GM12878 (cell line): ENCODE measurements around the gene SETMAR. TPM values are rescaled to one million over a fixed set of nuclear protein-coding genes. Genes with fewer than 3 reads are reported as not detected.
A peak's percentile ranks its signal among the peaks of the same experiment; 100 is the strongest.

Experiments used
- CBFB ChIP-seq: IDR thresholded peaks from 2 replicates; pipeline ENCODE4 v1.6.1; 2016; ENCODE audit warnings: antibody characterized with exemption, low read depth
- LARP7 ChIP-seq: fragments of 450-650 bp; IDR thresholded peaks from 2 replicates; pipeline ENCODE4 v1.6.1; 2017; ENCODE audit warnings: mild to moderate bottlenecking
- POLR2AphosphoS2 ChIP-seq: IDR thresholded peaks from 2 replicates; pipeline ENCODE4 v1.6.1; 2011; ENCODE audit warnings: low read depth, mild to moderate bottlenecking, low read length, improper control_type of control experiment, moderate library complexity
- SP1 ChIP-seq: IDR thresholded peaks from one replicate; pipeline ENCODE4 v1.6.1; 2011; ENCODE audit warnings: low read depth, low read length
- TCF12 ChIP-seq: IDR thresholded peaks from 2 replicates; pipeline ENCODE4 v1.6.1; 2011; ENCODE audit warnings: low read depth, mild to moderate bottlenecking, low read length
- WRNIP1 ChIP-seq: IDR thresholded peaks from 2 replicates; pipeline ENCODE4 v1.6.1; 2011; ENCODE audit warnings: low read depth, low read length, improper control_type of control experiment, borderline replicate concordance
- YBX1 ChIP-seq: fragments of 450-650 bp; IDR thresholded peaks from 2 replicates; pipeline ENCODE4 v1.6.1; 2016; ENCODE audit warnings: antibody characterized with exemption
- ZSCAN29 ChIP-seq: fragments of 450-650 bp; IDR thresholded peaks from 2 replicates; pipeline ENCODE4 v1.6.1; 2017; ENCODE audit warnings: mild to moderate bottlenecking, moderate library complexity
- polyA plus RNA-seq, 11 experiments: library from polyadenylated mRNA; depleted of rRNA in 4 of 11; unstranded in 6 of 11; stranded (reverse) in 5 of 11; fragments of >200 nt; fragmentation: Nextera tagmentation in 4 of 11; fragmentation: Illumina TruSeq in 1 of 11; extraction: Ambion mirVana in 4 of 11; extraction: Trizol in 1 of 11; gene quantifications; 1 replicate in 1 of 11; 2 replicates in 10 of 11; pipeline versions ENCODE4 v1.2.1 to v1.2.3, GENCODE V29; 2011 to 2016; ENCODE audit warnings: inconsistent platforms in 2 of 11, missing spikeins in 2 of 11, low read depth in 1 of 11
- total RNA-seq, 4 experiments: library from RNA; depleted of rRNA in 3 of 4; stranded (reverse); fragments of >200 nt in 3 of 4; fragmentation: Illumina TruSeq in 1 of 4; extraction: Trizol in 1 of 4; gene quantifications; 2 replicates each; pipeline versions ENCODE4 v1.2.1 to v1.2.3, GENCODE V29; 2013 to 2021
- TF ChIP-seq, protein P1 (sequence below): fragments of 150-350 bp; IDR thresholded peaks from 2 replicates; pipeline ENCODE4 v1.6.1; 2014; ENCODE audit warnings: mild to moderate bottlenecking, low read depth, low read length
- TF ChIP-seq, protein P2 (sequence below): fragments of 450-650 bp; IDR thresholded peaks from 2 replicates; pipeline ENCODE4 v1.6.1; 2014; ENCODE audit warnings: mild to moderate bottlenecking
- TF ChIP-seq, protein P3 (sequence below): IDR thresholded peaks from 2 replicates; pipeline ENCODE4 v1.6.1; 2012; ENCODE audit warnings: improper control_type of control experiment, low read depth, low read length; ENCODE audit not compliant: insufficient replicate concordance
- TF ChIP-seq, protein P4 (sequence below): fragments of 450-650 bp; formaldehyde crosslinking; IDR thresholded peaks from 2 replicates; pipeline ENCODE4 v1.4.0; 2020; ENCODE audit warnings: mild to moderate bottlenecking, moderate library complexity
- TF ChIP-seq, protein P5 (sequence below): IDR thresholded peaks from 2 replicates; pipeline ENCODE4 v1.6.1; 2011; ENCODE audit warnings: borderline replicate concordance, low read depth, mild to moderate bottlenecking, moderate library complexity, low read length; ENCODE audit not compliant: insufficient read depth, poor library complexity, severe bottlenecking

Gene SETMAR
- total and polyA plus RNA-seq, 10 of the 15 experiments (the other 5 are each of a cell fraction or from before 2014, with no cell fraction given): 7.1 to 25.1 (median 20.3) TPM

DNA sequence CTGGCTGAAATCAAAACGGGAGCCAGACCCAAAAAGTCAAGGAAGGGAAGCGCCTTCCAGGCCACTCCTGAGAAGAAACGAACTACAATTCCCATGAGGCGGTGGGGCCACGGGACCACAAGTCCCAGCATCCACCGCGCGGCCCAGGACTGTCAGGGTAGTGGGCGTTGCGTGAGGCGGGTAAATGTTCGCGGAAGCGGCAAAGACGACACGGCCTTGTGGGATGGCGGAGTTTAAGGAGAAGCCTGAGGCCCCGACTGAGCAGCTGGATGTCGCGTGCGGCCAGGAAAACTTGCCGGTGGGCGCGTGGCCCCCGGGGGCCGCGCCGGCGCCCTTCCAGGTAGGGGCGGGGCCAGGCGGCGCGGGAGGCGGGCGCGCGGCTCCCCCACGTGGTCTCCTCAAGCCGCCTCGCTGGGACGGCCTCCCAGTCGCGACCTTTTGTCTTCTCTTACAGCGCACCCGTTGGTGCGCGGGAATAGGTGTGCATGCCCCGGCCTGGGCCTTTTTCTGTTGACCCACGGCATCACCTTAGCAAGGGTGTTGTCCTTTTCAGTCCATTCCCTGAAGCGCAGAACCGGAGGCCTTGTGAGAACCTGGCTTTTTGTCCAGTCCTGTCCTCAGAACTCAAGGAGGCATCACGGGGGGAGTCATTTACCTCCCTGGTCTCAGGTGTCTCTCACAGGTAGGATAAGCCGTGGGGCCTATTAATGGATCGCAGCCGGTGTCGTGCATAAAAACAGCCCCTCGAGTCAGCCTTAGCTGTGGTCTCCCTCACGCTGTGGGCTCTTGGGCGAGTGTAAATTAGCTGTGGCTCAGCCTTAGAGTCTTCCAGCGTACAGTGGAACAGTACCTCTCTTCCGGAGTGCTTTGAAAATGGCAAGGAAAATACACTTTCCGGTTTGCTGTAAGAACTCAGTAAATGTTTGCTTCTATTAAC, at the start of gene SETMAR (continued):
- TF ChIP-seq POLR2AphosphoS2 (peak; percentile 55; the same call in 1 of the 2 replicates), CBFB (peak; percentile 35; the same call in 1 of the 2 replicates), WRNIP1 (no peak), TCF12 (0 out of 2 replicates have a peak, but pooled peaks have one; percentile 53), YBX1 (no peak), SP1 (peak; percentile 59), ZSCAN29 (no peak), LARP7 (peak; percentile 82)
- TF ChIP-seq, protein P1, sequence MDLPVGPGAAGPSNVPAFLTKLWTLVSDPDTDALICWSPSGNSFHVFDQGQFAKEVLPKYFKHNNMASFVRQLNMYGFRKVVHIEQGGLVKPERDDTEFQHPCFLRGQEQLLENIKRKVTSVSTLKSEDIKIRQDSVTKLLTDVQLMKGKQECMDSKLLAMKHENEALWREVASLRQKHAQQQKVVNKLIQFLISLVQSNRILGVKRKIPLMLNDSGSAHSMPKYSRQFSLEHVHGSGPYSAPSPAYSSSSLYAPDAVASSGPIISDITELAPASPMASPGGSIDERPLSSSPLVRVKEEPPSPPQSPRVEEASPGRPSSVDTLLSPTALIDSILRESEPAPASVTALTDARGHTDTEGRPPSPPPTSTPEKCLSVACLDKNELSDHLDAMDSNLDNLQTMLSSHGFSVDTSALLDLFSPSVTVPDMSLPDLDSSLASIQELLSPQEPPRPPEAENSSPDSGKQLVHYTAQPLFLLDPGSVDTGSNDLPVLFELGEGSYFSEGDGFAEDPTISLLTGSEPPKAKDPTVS: no peak
- TF ChIP-seq, protein P2, sequence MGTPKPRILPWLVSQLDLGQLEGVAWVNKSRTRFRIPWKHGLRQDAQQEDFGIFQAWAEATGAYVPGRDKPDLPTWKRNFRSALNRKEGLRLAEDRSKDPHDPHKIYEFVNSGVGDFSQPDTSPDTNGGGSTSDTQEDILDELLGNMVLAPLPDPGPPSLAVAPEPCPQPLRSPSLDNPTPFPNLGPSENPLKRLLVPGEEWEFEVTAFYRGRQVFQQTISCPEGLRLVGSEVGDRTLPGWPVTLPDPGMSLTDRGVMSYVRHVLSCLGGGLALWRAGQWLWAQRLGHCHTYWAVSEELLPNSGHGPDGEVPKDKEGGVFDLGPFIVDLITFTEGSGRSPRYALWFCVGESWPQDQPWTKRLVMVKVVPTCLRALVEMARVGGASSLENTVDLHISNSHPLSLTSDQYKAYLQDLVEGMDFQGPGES: peak; percentile 10; the same call in 1 of the 2 replicates
- TF ChIP-seq, protein P3, sequence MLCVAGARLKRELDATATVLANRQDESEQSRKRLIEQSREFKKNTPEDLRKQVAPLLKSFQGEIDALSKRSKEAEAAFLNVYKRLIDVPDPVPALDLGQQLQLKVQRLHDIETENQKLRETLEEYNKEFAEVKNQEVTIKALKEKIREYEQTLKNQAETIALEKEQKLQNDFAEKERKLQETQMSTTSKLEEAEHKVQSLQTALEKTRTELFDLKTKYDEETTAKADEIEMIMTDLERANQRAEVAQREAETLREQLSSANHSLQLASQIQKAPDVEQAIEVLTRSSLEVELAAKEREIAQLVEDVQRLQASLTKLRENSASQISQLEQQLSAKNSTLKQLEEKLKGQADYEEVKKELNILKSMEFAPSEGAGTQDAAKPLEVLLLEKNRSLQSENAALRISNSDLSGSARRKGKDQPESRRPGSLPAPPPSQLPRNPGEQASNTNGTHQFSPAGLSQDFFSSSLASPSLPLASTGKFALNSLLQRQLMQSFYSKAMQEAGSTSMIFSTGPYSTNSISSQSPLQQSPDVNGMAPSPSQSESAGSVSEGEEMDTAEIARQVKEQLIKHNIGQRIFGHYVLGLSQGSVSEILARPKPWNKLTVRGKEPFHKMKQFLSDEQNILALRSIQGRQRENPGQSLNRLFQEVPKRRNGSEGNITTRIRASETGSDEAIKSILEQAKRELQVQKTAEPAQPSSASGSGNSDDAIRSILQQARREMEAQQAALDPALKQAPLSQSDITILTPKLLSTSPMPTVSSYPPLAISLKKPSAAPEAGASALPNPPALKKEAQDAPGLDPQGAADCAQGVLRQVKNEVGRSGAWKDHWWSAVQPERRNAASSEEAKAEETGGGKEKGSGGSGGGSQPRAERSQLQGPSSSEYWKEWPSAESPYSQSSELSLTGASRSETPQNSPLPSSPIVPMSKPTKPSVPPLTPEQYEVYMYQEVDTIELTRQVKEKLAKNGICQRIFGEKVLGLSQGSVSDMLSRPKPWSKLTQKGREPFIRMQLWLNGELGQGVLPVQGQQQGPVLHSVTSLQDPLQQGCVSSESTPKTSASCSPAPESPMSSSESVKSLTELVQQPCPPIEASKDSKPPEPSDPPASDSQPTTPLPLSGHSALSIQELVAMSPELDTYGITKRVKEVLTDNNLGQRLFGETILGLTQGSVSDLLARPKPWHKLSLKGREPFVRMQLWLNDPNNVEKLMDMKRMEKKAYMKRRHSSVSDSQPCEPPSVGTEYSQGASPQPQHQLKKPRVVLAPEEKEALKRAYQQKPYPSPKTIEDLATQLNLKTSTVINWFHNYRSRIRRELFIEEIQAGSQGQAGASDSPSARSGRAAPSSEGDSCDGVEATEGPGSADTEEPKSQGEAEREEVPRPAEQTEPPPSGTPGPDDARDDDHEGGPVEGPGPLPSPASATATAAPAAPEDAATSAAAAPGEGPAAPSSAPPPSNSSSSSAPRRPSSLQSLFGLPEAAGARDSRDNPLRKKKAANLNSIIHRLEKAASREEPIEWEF: no peak
- TF ChIP-seq, protein P4, sequence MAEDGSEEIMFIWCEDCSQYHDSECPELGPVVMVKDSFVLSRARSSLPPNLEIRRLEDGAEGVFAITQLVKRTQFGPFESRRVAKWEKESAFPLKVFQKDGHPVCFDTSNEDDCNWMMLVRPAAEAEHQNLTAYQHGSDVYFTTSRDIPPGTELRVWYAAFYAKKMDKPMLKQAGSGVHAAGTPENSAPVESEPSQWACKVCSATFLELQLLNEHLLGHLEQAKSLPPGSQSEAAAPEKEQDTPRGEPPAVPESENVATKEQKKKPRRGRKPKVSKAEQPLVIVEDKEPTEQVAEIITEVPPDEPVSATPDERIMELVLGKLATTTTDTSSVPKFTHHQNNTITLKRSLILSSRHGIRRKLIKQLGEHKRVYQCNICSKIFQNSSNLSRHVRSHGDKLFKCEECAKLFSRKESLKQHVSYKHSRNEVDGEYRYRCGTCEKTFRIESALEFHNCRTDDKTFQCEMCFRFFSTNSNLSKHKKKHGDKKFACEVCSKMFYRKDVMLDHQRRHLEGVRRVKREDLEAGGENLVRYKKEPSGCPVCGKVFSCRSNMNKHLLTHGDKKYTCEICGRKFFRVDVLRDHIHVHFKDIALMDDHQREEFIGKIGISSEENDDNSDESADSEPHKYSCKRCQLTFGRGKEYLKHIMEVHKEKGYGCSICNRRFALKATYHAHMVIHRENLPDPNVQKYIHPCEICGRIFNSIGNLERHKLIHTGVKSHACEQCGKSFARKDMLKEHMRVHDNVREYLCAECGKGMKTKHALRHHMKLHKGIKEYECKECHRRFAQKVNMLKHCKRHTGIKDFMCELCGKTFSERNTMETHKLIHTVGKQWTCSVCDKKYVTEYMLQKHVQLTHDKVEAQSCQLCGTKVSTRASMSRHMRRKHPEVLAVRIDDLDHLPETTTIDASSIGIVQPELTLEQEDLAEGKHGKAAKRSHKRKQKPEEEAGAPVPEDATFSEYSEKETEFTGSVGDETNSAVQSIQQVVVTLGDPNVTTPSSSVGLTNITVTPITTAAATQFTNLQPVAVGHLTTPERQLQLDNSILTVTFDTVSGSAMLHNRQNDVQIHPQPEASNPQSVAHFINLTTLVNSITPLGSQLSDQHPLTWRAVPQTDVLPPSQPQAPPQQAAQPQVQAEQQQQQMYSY (CRISPR knock-in tag): no peak
- TF ChIP-seq, protein P5, sequence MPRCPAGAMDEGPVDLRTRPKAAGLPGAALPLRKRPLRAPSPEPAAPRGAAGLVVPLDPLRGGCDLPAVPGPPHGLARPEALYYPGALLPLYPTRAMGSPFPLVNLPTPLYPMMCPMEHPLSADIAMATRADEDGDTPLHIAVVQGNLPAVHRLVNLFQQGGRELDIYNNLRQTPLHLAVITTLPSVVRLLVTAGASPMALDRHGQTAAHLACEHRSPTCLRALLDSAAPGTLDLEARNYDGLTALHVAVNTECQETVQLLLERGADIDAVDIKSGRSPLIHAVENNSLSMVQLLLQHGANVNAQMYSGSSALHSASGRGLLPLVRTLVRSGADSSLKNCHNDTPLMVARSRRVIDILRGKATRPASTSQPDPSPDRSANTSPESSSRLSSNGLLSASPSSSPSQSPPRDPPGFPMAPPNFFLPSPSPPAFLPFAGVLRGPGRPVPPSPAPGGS: no peak
